Fibroblast of lung (primary cell): ENCODE data around the gene APPL2. TPM values are rescaled to one million over a fixed set of nuclear protein-coding genes. Genes with fewer than 3 reads are reported as not detected.

Source experiments
- DNase-seq, 2 donors: peaks; one replicate each; pipeline versions ENCODE4 v3.0.0 to v3.0.0-alpha.2; 2010; ENCODE audit warnings: low read depth in 2 of 2
- H2AFZ ChIP-seq: 2 replicates; pipeline ENCODE4 v1.5.1; 2012; ENCODE audit warnings: low read length, control low read depth, inconsistent platforms
- H3K27ac ChIP-seq: 2 replicates; pipeline ENCODE4 v1.5.1; 2011; ENCODE audit warnings: low read length, control low read depth; ENCODE audit not compliant: insufficient read depth
- H3K27me3 ChIP-seq: 2 replicates; pipeline ENCODE4 v1.5.1; 2011; ENCODE audit warnings: mild to moderate bottlenecking, low read length; ENCODE audit not compliant: control insufficient read depth, insufficient read depth
- H3K36me3 ChIP-seq: 2 replicates; pipeline ENCODE4 v1.5.1; 2011; ENCODE audit warnings: low read length; ENCODE audit not compliant: control insufficient read depth, insufficient read depth
- H3K4me1 ChIP-seq: 2 replicates; pipeline ENCODE4 v1.5.1; 2011; ENCODE audit warnings: low read length; ENCODE audit not compliant: control insufficient read depth, insufficient read depth; ENCODE audit errors: extremely low read depth
- H3K4me2 ChIP-seq: 2 replicates; pipeline ENCODE4 v1.5.1; 2011; ENCODE audit warnings: low read length, control low read depth; ENCODE audit not compliant: insufficient read depth; ENCODE audit errors: extremely low read depth
- H3K4me3 ChIP-seq, 4 experiments: fragments of 200-600 bp in 1 of 4; sonication (generic) in 1 of 4; replicated peaks in 1 of 4; 2 replicates each; pipeline ENCODE4 v1.5.1; 2011 to 2016; ENCODE audit warnings: low read length in 4 of 4, low read depth in 3 of 4, mild to moderate bottlenecking in 3 of 4, control low read depth in 2 of 4, inconsistent platforms in 1 of 4, mixed read lengths in 1 of 4; ENCODE audit not compliant: insufficient read depth in 1 of 4; ENCODE audit errors: control extremely low read depth in 1 of 4
- H3K79me2 ChIP-seq: 2 replicates; pipeline ENCODE4 v1.5.1; 2012; ENCODE audit warnings: mild to moderate bottlenecking, low read length, inconsistent platforms; ENCODE audit not compliant: control insufficient read depth, insufficient read depth
- H3K9ac ChIP-seq: 2 replicates; pipeline ENCODE4 v1.5.1; 2011; ENCODE audit warnings: mild to moderate bottlenecking, low read length, control low read depth; ENCODE audit not compliant: insufficient read depth
- H3K9me3 ChIP-seq: 2 replicates; pipeline ENCODE4 v1.5.1; 2012; ENCODE audit warnings: low read depth, low read length; ENCODE audit not compliant: control insufficient read depth, insufficient read depth
- H4K20me1 ChIP-seq: 2 replicates; pipeline ENCODE4 v1.5.1; 2011; ENCODE audit warnings: low read length; ENCODE audit not compliant: control insufficient read depth, insufficient read depth; ENCODE audit errors: extremely low read depth
- EZH2 ChIP-seq: IDR thresholded peaks from 2 replicates; pipeline ENCODE4 v1.5.1; 2012; ENCODE audit warnings: low read length, control low read depth, mild to moderate bottlenecking; ENCODE audit errors: missing control alignments
- polyA plus RNA-seq, 2 donors: library from polyadenylated mRNA; depleted of rRNA in 1 of 2; stranded (reverse) in 1 of 2; unstranded in 1 of 2; fragments of >200 nt; gene quantifications; 2 replicates each; pipeline ENCODE4 v1.2.1, GENCODE V29; 2011 to 2012; ENCODE audit warnings: missing spikeins in 1 of 2
- total RNA-seq: library from RNA; depleted of rRNA; stranded (reverse); fragments of >200 nt; gene quantifications from 2 replicates; pipeline ENCODE4 v1.2.1, GENCODE V29; 2014
- TF ChIP-seq, protein P1 (sequence below), 2 donors: IDR thresholded peaks in 1 of 2; conservative IDR thresholded peaks in 1 of 2; 1 replicate in 1 of 2; 2 replicates in 1 of 2; pipeline ENCODE4 v1.5.1; 2011 to 2012; ENCODE audit warnings: low read length in 2 of 2, control low read depth in 1 of 2, inconsistent platforms in 1 of 2, low read depth in 1 of 2, mild to moderate bottlenecking in 1 of 2

Gene APPL2
- total and polyA plus RNA-seq, 2 donors (not counting 1 experiment from before 2014, with no cell fraction given): 53.8 to 68.0 TPM

DNA sequence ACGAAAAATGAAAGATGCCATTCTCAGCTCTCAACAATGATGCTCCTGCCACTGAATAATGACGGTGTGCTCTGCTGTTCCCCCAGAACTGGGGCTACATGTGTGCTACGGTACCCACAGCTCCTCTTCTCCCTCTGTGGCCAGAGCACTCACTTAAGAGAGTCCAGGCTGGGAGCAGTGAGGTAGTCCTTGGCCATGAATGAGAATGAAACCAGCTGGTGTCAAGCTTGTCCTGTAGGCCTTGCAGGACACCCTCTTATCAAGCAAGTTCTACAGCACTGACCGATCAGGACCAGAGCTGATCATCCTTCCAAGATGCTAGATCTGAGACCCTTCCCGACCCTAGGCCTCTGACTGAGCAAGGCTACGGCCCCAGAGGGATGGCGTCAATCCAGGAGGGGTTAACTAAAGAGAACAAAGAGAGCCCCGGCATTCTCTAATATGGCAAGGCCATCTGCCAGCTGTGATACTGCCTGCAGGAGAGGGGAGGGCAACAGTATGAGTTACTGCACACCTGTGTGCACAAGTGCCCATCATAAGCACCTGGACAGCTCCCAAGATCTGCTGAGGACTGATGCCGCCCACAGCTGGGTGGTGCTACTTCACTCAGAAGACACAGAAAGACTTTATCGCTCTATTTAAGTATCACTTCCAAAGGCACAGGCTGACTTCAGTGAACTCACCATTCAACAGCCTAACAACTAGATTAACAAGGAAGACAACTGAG, 30.5 kb downstream of the APPL2 start:
- Histone ChIP-seq H3K27ac (peak overlapping the region; percentile 66), H4K20me1 (no peaks in the 10 kb centered on the region), H3K4me3 (no peak overlapping the region), H2AFZ (no peak overlapping the region), H3K27me3 (no peaks in the 10 kb centered on the region), H3K4me1 (peaks cover 2% of the 10 kb centered on the region), H3K9me3 (no peaks in the 10 kb centered on the region), H3K4me2 (no peak overlapping the region), H3K9ac (no peak overlapping the region), H3K36me3 (peaks cover 31% of the 10 kb centered on the region), H3K79me2 (no peaks in the 10 kb centered on the region)
- no peak for TF ChIP-seq EZH2
- TF ChIP-seq, protein P1, sequence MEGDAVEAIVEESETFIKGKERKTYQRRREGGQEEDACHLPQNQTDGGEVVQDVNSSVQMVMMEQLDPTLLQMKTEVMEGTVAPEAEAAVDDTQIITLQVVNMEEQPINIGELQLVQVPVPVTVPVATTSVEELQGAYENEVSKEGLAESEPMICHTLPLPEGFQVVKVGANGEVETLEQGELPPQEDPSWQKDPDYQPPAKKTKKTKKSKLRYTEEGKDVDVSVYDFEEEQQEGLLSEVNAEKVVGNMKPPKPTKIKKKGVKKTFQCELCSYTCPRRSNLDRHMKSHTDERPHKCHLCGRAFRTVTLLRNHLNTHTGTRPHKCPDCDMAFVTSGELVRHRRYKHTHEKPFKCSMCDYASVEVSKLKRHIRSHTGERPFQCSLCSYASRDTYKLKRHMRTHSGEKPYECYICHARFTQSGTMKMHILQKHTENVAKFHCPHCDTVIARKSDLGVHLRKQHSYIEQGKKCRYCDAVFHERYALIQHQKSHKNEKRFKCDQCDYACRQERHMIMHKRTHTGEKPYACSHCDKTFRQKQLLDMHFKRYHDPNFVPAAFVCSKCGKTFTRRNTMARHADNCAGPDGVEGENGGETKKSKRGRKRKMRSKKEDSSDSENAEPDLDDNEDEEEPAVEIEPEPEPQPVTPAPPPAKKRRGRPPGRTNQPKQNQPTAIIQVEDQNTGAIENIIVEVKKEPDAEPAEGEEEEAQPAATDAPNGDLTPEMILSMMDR (conservative IDR thresholded peaks at IDR 0.05 in 1 of 2, IDR thresholded peaks at IDR 0.05 in 1 of 2; ENCODE audit: low read depth in 1 of 2, low read length in 2 of 2): no peak
- DNase-seq: no peak

- peaks cover 31% of the 10 kb centered on the region for H3K36me3 ChIP-seq
- no peaks in the 10 kb centered on the region for H3K9me3 ChIP-seq
- H3K4me3 ChIP-seq: no peak overlapping the region
- H3K9ac ChIP-seq: no peak overlapping the region
- no peak overlapping the region for H3K4me2 ChIP-seq
- no peaks in the 10 kb centered on the region for H3K27me3 ChIP-seq
- peak in 1 of 2 donors; percentile 92 for DNase-seq
- H2AFZ ChIP-seq: no peak overlapping the region
- H4K20me1 ChIP-seq: no peaks in the 10 kb centered on the region
- H3K79me2 ChIP-seq: no peaks in the 10 kb centered on the region
- peak overlapping the region; percentile 66 for H3K27ac ChIP-seq
- peaks cover 2% of the 10 kb centered on the region for H3K4me1 ChIP-seq
- TF ChIP-seq, protein P1 (conservative IDR thresholded peaks at IDR 0.05 in 1 of 2, IDR thresholded peaks at IDR 0.05 in 1 of 2; ENCODE audit: low read depth in 1 of 2, low read length in 2 of 2): no peak
- no peak for TF ChIP-seq EZH2
Observed at GRCh38 chr12:105204916-105205315, 31.1 kb downstream of the APPL2 start.

- no peak overlapping the region for H3K4me2 ChIP-seq
- peaks cover 4% of the 10 kb centered on the region for H3K4me1 ChIP-seq
- TF ChIP-seq, protein P1 (conservative IDR thresholded peaks at IDR 0.05 in 1 of 2, IDR thresholded peaks at IDR 0.05 in 1 of 2; ENCODE audit: low read depth in 1 of 2, low read length in 2 of 2): no peak
- no peak for TF ChIP-seq EZH2
- H3K9ac ChIP-seq: no peak overlapping the region
- no peaks in the 10 kb centered on the region for H4K20me1 ChIP-seq
- H3K27me3 ChIP-seq: no peaks in the 10 kb centered on the region
- no peak overlapping the region for H2AFZ ChIP-seq
- H3K4me3 ChIP-seq: no peak overlapping the region
- H3K79me2 ChIP-seq: no peaks in the 10 kb centered on the region
- H3K9me3 ChIP-seq: no peaks in the 10 kb centered on the region
- DNase-seq: no peak
- H3K36me3 ChIP-seq: peaks cover 34% of the 10 kb centered on the region
- no peak overlapping the region for H3K27ac ChIP-seq
Observed at GRCh38 chr12:105204127-105204526, 31.8 kb downstream of the APPL2 start.
